GM19193 (cell line): ENCODE results near the gene TMEM39B.

Experiments used
- POLR2A ChIP-seq: IDR thresholded peaks from 4 replicates; pipeline ENCODE4 v1.6.1; 2011; ENCODE audit not compliant: insufficient read depth, insufficient read length; ENCODE audit errors: extremely low read depth

TMEM39B gene

GRCh38 chr1:32128964-32129363 lies 56.2 kb downstream of the TMEM39B start:
- TF ChIP-seq POLR2A, result no peak

GRCh38 chr1:32137111-32137510 lies 64.4 kb downstream of the TMEM39B start:
- no peak for TF ChIP-seq POLR2A

- TF ChIP-seq POLR2A, result no peak
Measured at GRCh38 chr1:32138965-32139364, 66.2 kb downstream of the TMEM39B start.

GRCh38 chr1:32142446-32143301 lies 69.9 kb downstream of the TMEM39B start:
- no peak for TF ChIP-seq POLR2A

- TF ChIP-seq POLR2A, result no peak
Measured at GRCh38 chr1:32144033-32144432, 71.3 kb downstream of the TMEM39B start.

- TF ChIP-seq POLR2A, result no peak
Measured at GRCh38 chr1:32150847-32151246, 78.1 kb downstream of the TMEM39B start.

- TF ChIP-seq POLR2A, result no peak
Measured at GRCh38 chr1:32151319-32151787, 78.6 kb downstream of the TMEM39B start.
